Measurements from ENCODE around the gene NSUN4.

- TF ChIP-seq EZH2phosphoT487 (IDR thresholded peaks at IDR 0.05; ENCODE audit: borderline replicate concordance) (no peak), CTCF (conservative IDR thresholded peaks at IDR 0.05; ENCODE audit: low read length) (no peak)
Observed at GRCh38 chr1:46364612-46365011, 24.0 kb downstream of the NSUN4 start.

All from Loucy (cell line).